Aorta (tissue), 5 donors: ENCODE measurements around the gene IL36B. TPM values are rescaled to one million over a fixed set of nuclear protein-coding genes. Genes with fewer than 3 reads are reported as not detected.

Experiments used
- ATAC-seq: fragments of 200-7000 bp; cut with Tn5 transposase; one replicate; pipeline ENCODE4 v1.9.1; 2022; ENCODE audit warnings: moderate library complexity; ENCODE audit not compliant: low FRiP score
- DNase-seq, 2 donors: peaks; one replicate each; pipeline ENCODE4 v3.0.0-alpha.2; 2020
- H3K27ac ChIP-seq, 2 donors: one replicate each; pipeline ENCODE4 v1.5.1; 2013; ENCODE audit warnings: low read length in 2 of 2, mild to moderate bottlenecking in 2 of 2, moderate library complexity in 2 of 2, control low read depth in 1 of 2, inconsistent platforms in 1 of 2, low read depth in 1 of 2
- H3K27me3 ChIP-seq, 2 donors: one replicate each; pipeline ENCODE4 v1.6.1; 2013; ENCODE audit warnings: control low read depth in 1 of 2, low read length in 1 of 2, mild to moderate bottlenecking in 1 of 2, moderate library complexity in 1 of 2; ENCODE audit not compliant: insufficient read depth in 2 of 2, control insufficient read depth in 1 of 2
- H3K36me3 ChIP-seq, 2 donors: one replicate each; pipeline ENCODE4 v1.6.1; 2013; ENCODE audit warnings: control low read depth in 1 of 2, low read length in 1 of 2, mild to moderate bottlenecking in 1 of 2; ENCODE audit not compliant: insufficient read depth in 2 of 2, control insufficient read depth in 1 of 2
- H3K4me1 ChIP-seq, 2 donors: one replicate each; pipeline ENCODE4 v1.6.1; 2013; ENCODE audit warnings: low read length in 2 of 2, control low read depth in 1 of 2, mild to moderate bottlenecking in 1 of 2, moderate library complexity in 1 of 2; ENCODE audit not compliant: insufficient read depth in 2 of 2, control insufficient read depth in 1 of 2
- H3K4me3 ChIP-seq, 2 donors: one replicate each; pipeline ENCODE4 v1.5.1; 2013; ENCODE audit warnings: low read length in 2 of 2, control low read depth in 1 of 2, mild to moderate bottlenecking in 1 of 2
- H3K9me3 ChIP-seq: one replicate; pipeline ENCODE4 v1.6.1; 2013; ENCODE audit warnings: mild to moderate bottlenecking, low read length; ENCODE audit not compliant: control insufficient read depth
- WGBS, 2 donors: extraction: QIAGEN DNeasy Blood & Tissue Kit; methylation state at CpG; one replicate each; pipeline ENCODE4 v1.1.7; 2013; 5-methylcytosine and 5-hydroxymethylcytosine counted together
- intact Hi-C, 2 donors: fragments of 100-400 bp; cut with DNase I; formaldehyde crosslinking; loops; one replicate each; pipeline versions ENCODE4 v1.14.2 to v1.15.0; 2022
- polyA plus RNA-seq, 2 donors: library from polyadenylated mRNA; stranded (reverse); fragments of 200-250 nt; gene quantifications; one replicate each; pipeline ENCODE4 v1.2.3, GENCODE V29; 2013
- total RNA-seq, 2 donors: library from RNA; stranded (reverse); fragmentation: NEBNext Ultra II Directional; extraction: Animal tissue kit (Norgen Biotek cat#: 25700); gene quantifications; one replicate each; pipeline ENCODE4 v1.2.1, GENCODE V29; 2021
- donor health status: healthy with polysubstance abuse.
- donor health status: Bipolar disorder and iron deficiency.
- donor health status: DM: no; HTN: no; CAD: no.
- donor health status: DM: no; HTN: no; CAD: no.
- donor health status: DM: yes; HTN: yes; CAD: no.

IL36B gene
- total and polyA plus RNA-seq, 4 donors: not detected

DNA sequence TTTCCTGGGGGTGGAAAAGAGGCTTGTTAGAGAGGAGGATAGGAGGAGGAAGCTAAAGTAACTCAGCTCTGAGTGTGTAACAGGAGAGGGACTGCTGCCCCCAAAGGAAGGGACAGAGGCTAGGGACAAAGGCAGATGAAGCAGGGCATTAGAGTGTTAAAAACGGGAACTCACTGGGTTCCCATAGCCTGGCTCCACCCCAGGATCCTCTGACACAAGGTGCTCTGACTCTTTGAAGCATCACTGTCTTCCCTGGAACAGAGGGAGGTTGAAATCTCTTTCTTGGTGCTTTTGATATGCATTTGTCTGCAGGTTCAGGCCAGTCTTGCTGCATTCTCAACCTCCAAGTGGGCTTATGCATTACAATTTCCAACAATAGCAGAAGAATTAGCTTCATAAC is 24.6 kb downstream of the IL36B start:
- H3K9me3 ChIP-seq: no peaks in the 10 kb centered on the region
- no peaks in the 10 kb centered on the region for H3K36me3 ChIP-seq
- ATAC-seq (no peak), DNase-seq (no peak)
- no peak overlapping the region for H3K4me3 ChIP-seq
- peaks cover 0 to 3% of the 10 kb centered on the region in 2 donors for H3K27me3 ChIP-seq
- H3K4me1 ChIP-seq: no peaks in the 10 kb centered on the region
- WGBS, 2 donors: 1 to 22% methylated on average over 1 of the region's 1 CpG
- intact Hi-C loops: no loop called here
- no peak overlapping the region for H3K27ac ChIP-seq

DNA sequence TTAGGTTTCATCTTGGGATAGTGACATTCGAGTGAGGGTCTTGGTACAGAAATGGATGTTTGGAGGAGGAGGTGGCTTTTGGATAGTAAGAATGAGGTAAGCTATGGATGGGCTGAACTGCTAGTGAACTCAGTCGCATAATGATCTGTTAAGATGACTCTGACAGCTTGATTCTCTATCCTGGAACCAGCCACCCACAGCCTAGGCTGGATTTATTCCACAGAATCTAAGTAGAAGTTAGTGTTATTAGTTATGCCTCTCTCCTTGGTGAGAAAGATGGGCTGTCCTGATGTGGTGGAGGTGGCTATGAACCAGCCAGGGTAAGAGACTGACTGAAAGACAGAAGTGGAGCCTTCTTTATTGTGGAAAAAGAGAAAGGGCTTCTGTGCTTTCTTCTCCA is 25.0 kb downstream of the IL36B start:
- H3K4me3 ChIP-seq: no peak overlapping the region
- DNase-seq (no peak), ATAC-seq (no peak)
- no peak overlapping the region for H3K27ac ChIP-seq
- no peaks in the 10 kb centered on the region for H3K4me1 ChIP-seq
- H3K27me3 ChIP-seq: peaks cover 0 to 3% of the 10 kb centered on the region in 2 donors
- intact Hi-C loops: no loop called here
- no peaks in the 10 kb centered on the region for H3K36me3 ChIP-seq
- WGBS, 2 donors: 65 to 83% methylated on average over 2 of the region's 2 CpGs
- H3K9me3 ChIP-seq: no peaks in the 10 kb centered on the region

DNA sequence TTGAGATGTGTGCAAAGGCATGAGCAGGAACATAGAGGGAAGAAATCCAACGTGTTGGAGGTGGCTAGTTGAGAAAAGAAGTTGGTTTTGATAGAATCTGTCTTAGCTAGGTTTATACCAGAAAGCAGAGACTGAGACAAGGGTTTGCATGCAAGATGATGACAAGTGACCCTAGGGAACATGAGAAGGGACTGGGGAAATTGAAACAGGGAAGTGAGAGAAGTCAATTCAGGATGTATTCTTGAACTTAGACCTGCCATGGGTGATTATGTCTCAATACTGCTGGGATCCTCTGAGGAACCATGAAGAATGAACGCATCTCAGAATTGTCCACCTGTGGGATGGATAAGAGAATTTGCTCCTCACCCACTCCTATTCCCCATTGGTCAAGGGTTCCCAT is 26.9 kb downstream of the IL36B start:
- Histone ChIP-seq H3K4me1 (no peaks in the 10 kb centered on the region), H3K27me3 (peaks cover 0 to 3% of the 10 kb centered on the region in 2 donors), H3K9me3 (no peaks in the 10 kb centered on the region), H3K4me3 (no peak overlapping the region), H3K36me3 (no peaks in the 10 kb centered on the region), H3K27ac (no peak overlapping the region)
- DNase-seq (no peak), ATAC-seq (no peak)
- intact Hi-C loops: no loop called here
- WGBS, 2 donors: 53 to 57% methylated on average over 2 of the region's 2 CpGs

DNA sequence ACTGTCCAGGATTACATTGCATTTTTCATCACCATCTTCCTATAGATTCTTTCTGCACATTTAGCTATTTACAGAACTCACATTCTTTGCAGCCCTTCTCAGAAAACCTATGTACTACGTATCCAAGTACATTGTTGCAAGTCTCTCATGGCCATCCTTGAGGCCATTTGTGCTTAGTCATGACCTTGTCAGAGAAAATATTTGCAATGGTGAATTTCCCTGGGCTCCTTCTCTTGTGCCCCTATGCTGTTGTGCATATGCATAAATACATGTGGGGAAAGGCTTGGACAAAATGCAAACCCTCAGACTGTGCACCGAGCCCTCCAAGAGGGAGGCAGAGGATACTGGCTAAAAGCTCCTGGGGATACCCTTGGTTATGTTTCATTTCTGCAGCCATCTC is 27.9 kb downstream of the IL36B start:
- H3K4me3 ChIP-seq: no peak overlapping the region
- no peak for ATAC-seq
- H3K27ac ChIP-seq: no peak overlapping the region
- 79 to 91% methylated on average over 2 of the region's 2 CpGs for WGBS, 2 donors
- DNase-seq: no peak
- H3K27me3 ChIP-seq: peaks cover 0 to 3% of the 10 kb centered on the region in 2 donors
- H3K9me3 ChIP-seq: no peaks in the 10 kb centered on the region
- H3K36me3 ChIP-seq: no peaks in the 10 kb centered on the region
- intact Hi-C loops: no loop called here
- H3K4me1 ChIP-seq: no peaks in the 10 kb centered on the region

DNA sequence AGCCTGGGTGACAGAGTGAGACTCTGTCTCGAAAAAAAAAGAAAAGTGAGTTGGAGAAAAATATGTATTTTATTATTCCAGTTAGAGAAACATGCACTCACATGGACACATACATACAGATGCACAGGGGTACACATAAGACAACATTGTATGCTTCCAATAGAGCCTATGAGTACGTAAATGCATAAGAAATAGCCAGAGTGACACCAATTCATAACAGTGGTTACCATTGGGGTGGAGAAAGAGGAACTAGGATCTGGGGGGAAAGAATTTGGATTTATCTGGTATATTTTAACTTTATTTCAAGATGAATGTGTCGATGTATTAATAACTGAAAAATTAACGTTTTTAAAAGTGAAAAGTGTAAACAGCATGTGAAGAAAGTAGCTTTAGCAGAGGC is 31.4 kb downstream of the IL36B start:
- peaks cover 0 to 2% of the 10 kb centered on the region in 2 donors for H3K27me3 ChIP-seq
- WGBS, 2 donors: 47 to 60% methylated on average over 4 of the region's 4 CpGs
- no peak overlapping the region for H3K27ac ChIP-seq
- intact Hi-C loops: no loop called here
- ATAC-seq (no peak), DNase-seq (no peak)
- H3K4me3 ChIP-seq: no peak overlapping the region
- no peaks in the 10 kb centered on the region for H3K36me3 ChIP-seq
- H3K9me3 ChIP-seq: no peaks in the 10 kb centered on the region
- H3K4me1 ChIP-seq: no peaks in the 10 kb centered on the region

DNA sequence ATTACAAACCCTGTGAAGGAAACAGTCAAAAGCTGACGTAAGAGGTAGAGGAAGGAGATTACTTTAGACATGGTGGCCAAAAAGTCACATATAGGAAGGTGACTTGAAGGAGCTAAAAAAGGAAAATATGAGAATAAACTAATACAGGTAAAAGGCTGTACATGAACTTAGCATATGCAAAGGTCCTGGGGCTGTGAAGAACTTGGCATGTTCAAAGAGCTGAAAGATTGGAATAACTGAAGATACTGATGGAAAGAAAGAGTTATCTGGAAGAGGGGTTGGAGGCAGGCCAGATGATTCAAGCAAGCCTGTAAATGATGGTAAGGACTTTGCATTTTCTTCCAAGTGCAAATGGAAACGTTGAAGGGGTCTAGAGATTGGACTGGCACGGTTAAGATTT is 34.2 kb downstream of the IL36B start:
- Histone ChIP-seq H3K4me1 (no peaks in the 10 kb centered on the region), H3K4me3 (no peak overlapping the region), H3K36me3 (no peaks in the 10 kb centered on the region), H3K9me3 (no peaks in the 10 kb centered on the region), H3K27ac (no peak overlapping the region), H3K27me3 (peaks cover 0 to 2% of the 10 kb centered on the region in 2 donors)
- ATAC-seq: no peak
- 75 to 86% methylated on average over 3 of the region's 3 CpGs for WGBS, 2 donors
- intact Hi-C loops: no loop called here
- no peak for DNase-seq

DNA sequence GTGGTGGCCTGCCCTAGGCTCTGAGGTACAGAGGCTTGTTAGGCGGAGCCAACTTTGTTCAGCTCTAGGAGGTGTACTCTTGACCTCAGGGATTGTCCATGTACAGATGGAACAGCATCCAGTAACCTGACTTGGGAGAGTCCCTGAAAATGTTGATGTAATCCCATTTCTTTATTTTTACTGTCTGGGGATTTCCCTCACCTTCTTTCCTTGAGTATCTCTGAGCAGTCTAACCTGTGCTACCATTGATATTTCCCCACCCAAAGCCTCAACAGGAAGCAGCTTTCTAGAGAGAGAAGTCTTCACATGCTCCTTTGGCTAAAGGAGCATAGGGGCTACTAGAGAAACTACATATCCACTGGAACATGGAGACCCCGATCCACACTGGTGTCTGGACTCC is 37.0 kb downstream of the IL36B start:
- no peak overlapping the region for H3K4me3 ChIP-seq
- ATAC-seq: no peak
- DNase-seq: no peak
- peaks cover 0 to 2% of the 10 kb centered on the region in 2 donors for H3K27me3 ChIP-seq
- H3K9me3 ChIP-seq: no peaks in the 10 kb centered on the region
- intact Hi-C loops: no loop called here
- no peaks in the 10 kb centered on the region for H3K4me1 ChIP-seq
- no peak overlapping the region for H3K27ac ChIP-seq
- H3K36me3 ChIP-seq: no peaks in the 10 kb centered on the region
- whole genome bisulfite sequencing, 2 donors: 81 to 83% methylated on average over 2 of the region's 2 CpGs

DNA sequence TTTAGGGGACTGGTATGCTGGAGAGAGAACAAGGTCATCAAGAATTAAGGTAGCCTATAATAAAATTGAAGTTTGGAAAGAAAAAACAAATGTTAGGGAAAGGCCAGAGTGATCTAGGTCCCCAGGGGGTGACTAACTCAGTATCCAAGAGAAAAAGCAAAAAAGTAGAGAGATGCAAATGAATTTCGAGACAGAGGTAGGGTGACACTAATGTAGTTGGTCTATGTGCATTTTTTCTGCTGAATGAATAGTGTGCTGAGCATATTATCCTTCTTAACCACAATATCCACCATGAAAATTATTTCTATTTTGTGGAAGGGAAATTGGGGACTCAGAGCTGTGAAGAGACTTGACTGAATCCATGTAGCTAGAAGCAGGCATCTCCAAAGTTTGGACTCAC is 37.6 kb downstream of the IL36B start:
- Histone ChIP-seq H3K27me3 (peaks cover 0 to 2% of the 10 kb centered on the region in 2 donors), H3K4me3 (no peak overlapping the region), H3K36me3 (no peaks in the 10 kb centered on the region), H3K27ac (no peak overlapping the region), H3K4me1 (no peaks in the 10 kb centered on the region), H3K9me3 (no peaks in the 10 kb centered on the region)
- no peak for DNase-seq
- ATAC-seq: no peak
- WGBS, 2 donors: 50 to 62% methylated on average over 1 of the region's 1 CpG
- intact Hi-C loops: no loop called here

DNA sequence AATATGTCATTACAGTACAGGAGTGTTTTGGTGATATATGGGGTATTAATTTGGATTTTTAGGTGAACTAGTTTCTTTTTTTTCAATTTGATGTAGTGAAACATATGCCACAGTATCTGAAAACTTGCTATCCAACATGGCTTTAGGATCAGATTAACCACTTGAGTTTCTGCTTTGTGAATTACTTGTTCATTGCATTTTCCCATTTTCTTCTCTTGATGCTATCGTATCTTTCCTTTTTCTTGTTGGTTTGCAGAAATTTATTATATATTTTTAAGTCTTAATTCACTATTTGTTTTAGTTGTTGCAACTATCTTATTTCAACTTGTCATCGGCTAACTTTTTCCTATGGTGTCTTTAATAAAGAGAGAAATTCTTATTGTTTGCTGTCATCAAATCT is 38.6 kb downstream of the IL36B start:
- intact Hi-C loops: no loop called here

More for the DNA sequence above, 38.6 kb downstream of the IL36B start:
- WGBS, 2 donors: 93 to 97% methylated on average over 2 of the region's 2 CpGs
- H3K27ac ChIP-seq: no peak overlapping the region
- no peak overlapping the region for H3K4me3 ChIP-seq
- peaks cover 0 to 2% of the 10 kb centered on the region in 2 donors for H3K27me3 ChIP-seq
- H3K36me3 ChIP-seq: no peaks in the 10 kb centered on the region
- ATAC-seq (no peak), DNase-seq (no peak)
- H3K9me3 ChIP-seq: no peaks in the 10 kb centered on the region
- H3K4me1 ChIP-seq: no peaks in the 10 kb centered on the region
